ENCODE data around the gene GXYLT2.
"Not testable (repeated sequence)": the region's sequence is repeated elsewhere in the genome, so short reads cannot be mapped to it uniquely, and the experiment has no call there.

GXYLT2 gene

GRCh38 chr3:72892870-72893269 lies 5.0 kb downstream of the GXYLT2 start:
- no peak for DNase-seq

- no peak for DNase-seq
These were observed 7.2 kb downstream of the GXYLT2 start for GRCh38 chr3:72894976-72895552.

GRCh38 chr3:72896996-72897757 lies 9.3 kb downstream of the GXYLT2 start:
- DNase-seq: no peak

GRCh38 chr3:72897758-72898007 lies 9.8 kb downstream of the GXYLT2 start:
- DNase-seq: no peak

GRCh38 chr3:72899349-72899765 lies 11.5 kb downstream of the GXYLT2 start:
- DNase-seq: no peak

GRCh38 chr3:72900048-72900447 lies 12.2 kb downstream of the GXYLT2 start:
- DNase-seq: no peak

GRCh38 chr3:72901840-72902239 lies 14.0 kb downstream of the GXYLT2 start:
- DNase-seq: no peak

GRCh38 chr3:72903004-72903403 lies 15.2 kb downstream of the GXYLT2 start:
- no peak for DNase-seq

- DNase-seq: no peak
These were observed 16.3 kb downstream of the GXYLT2 start for GRCh38 chr3:72904163-72904562.

- DNase-seq: no peak
These were observed 18.3 kb downstream of the GXYLT2 start for GRCh38 chr3:72906154-72906553.

- no peak for DNase-seq
These were observed 19.4 kb downstream of the GXYLT2 start for GRCh38 chr3:72907131-72907711.

GRCh38 chr3:72907731-72908620 lies 20.1 kb downstream of the GXYLT2 start:
- no peak for DNase-seq

GRCh38 chr3:72909591-72909990 lies 21.7 kb downstream of the GXYLT2 start:
- DNase-seq: no peak

- DNase-seq: no peak
These were observed 24.7 kb downstream of the GXYLT2 start for GRCh38 chr3:72912532-72912931.

GRCh38 chr3:72914383-72914782 lies 26.5 kb downstream of the GXYLT2 start:
- DNase-seq: no peak

- DNase-seq: no peak
These were observed 28.4 kb downstream of the GXYLT2 start for GRCh38 chr3:72916250-72916649.

GRCh38 chr3:72919520-72919919 lies 31.7 kb downstream of the GXYLT2 start:
- no peak for DNase-seq

GRCh38 chr3:72924055-72924454 lies 36.2 kb downstream of the GXYLT2 start:
- DNase-seq: no peak

- DNase-seq: not testable (repeated sequence)
These were observed 41.2 kb downstream of the GXYLT2 start for GRCh38 chr3:72928781-72929735.

GRCh38 chr3:72930754-72931153 lies 42.9 kb downstream of the GXYLT2 start:
- no peak for DNase-seq

GRCh38 chr3:72932416-72932815 lies 44.6 kb downstream of the GXYLT2 start:
- no peak for DNase-seq

- DNase-seq: no peak
These were observed 50.8 kb downstream of the GXYLT2 start for GRCh38 chr3:72938471-72939265.
